Measurements from ENCODE around the gene MRGPRX2.

MRGPRX2 gene

GRCh38 chr11:19076744-19077589 lies 16.4 kb upstream of the MRGPRX2 start:
- DNase-seq (ENCODE audit: low spot score), result peak; percentile 64
- TF ChIP-seq CTCF (IDR thresholded peaks at IDR 0.05; ENCODE audit: extremely low read depth, missing control alignments), result peak; percentile 94

GRCh38 chr11:19075636-19076035 lies 15.1 kb upstream of the MRGPRX2 start:
- DNase-seq (ENCODE audit: low spot score), result no peak
- no peak for TF ChIP-seq CTCF (IDR thresholded peaks at IDR 0.05; ENCODE audit: extremely low read depth, missing control alignments)

- no peak for DNase-seq (ENCODE audit: low spot score)
- TF ChIP-seq CTCF (IDR thresholded peaks at IDR 0.05; ENCODE audit: extremely low read depth, missing control alignments), result no peak
These were observed 13.2 kb upstream of the MRGPRX2 start for GRCh38 chr11:19073454-19074415.

GRCh38 chr11:19072464-19072863 lies 11.9 kb upstream of the MRGPRX2 start:
- DNase-seq (ENCODE audit: low spot score), result no peak

GRCh38 chr11:19071255-19071654 lies 10.7 kb upstream of the MRGPRX2 start:
- TF ChIP-seq CTCF (IDR thresholded peaks at IDR 0.05; ENCODE audit: extremely low read depth, missing control alignments), result peak; percentile 92
- peak; percentile 75 for DNase-seq (ENCODE audit: low spot score)

More at GRCh38 chr11:19072464-19072863, 11.9 kb upstream of the MRGPRX2 start:
- TF ChIP-seq CTCF (IDR thresholded peaks at IDR 0.05; ENCODE audit: extremely low read depth, missing control alignments), result no peak

- TF ChIP-seq CTCF (IDR thresholded peaks at IDR 0.05; ENCODE audit: extremely low read depth, missing control alignments), result no peak
These were observed 684 bp downstream of the MRGPRX2 start for GRCh38 chr11:19059833-19060232.

GRCh38 chr11:19055905-19056304 lies 4.6 kb downstream of the MRGPRX2 start:
- no peak for DNase-seq (ENCODE audit: low spot score)
- no peak for TF ChIP-seq CTCF (IDR thresholded peaks at IDR 0.05; ENCODE audit: extremely low read depth, missing control alignments)

More at GRCh38 chr11:19059833-19060232, 684 bp downstream of the MRGPRX2 start:
- no peak for DNase-seq (ENCODE audit: low spot score)

Measured in GM20000 (cell line).